Astrocyte (in vitro differentiated cells and primary cell): Measurements from ENCODE around the gene SERTAD4. TPM values are rescaled to one million over a fixed set of nuclear protein-coding genes. Genes with fewer than 3 reads are reported as not detected.
"Not testable (repeated sequence)": the region's sequence is repeated elsewhere in the genome, so short reads cannot be mapped to it uniquely, and the experiment has no call there.

Source experiments
- DNase-seq: peaks from one replicate; pipeline ENCODE4 v3.0.0-alpha.2; 2010; ENCODE audit warnings: low read depth
- FAIRE-seq: peaks from 2 replicates; lab custom pipeline; 2011; peaks lifted over from hg19 to GRCh38; lab: Jason Lieb, UNC
- H2AFZ ChIP-seq: 2 replicates; pipeline ENCODE4 v1.6.0; 2012; ENCODE audit warnings: low read depth, low read length, inconsistent platforms
- H3K27ac ChIP-seq: 2 replicates; pipeline ENCODE4 v1.5.1; 2011; ENCODE audit warnings: low read depth, low read length, inconsistent platforms
- H3K27me3 ChIP-seq: 2 replicates; pipeline ENCODE4 v1.6.0; 2011; ENCODE audit warnings: low read length, inconsistent platforms; ENCODE audit not compliant: insufficient read depth
- H3K36me3 ChIP-seq: 2 replicates; pipeline ENCODE4 v1.5.1; 2011; ENCODE audit warnings: low read length, inconsistent platforms; ENCODE audit not compliant: insufficient read depth
- H3K4me1 ChIP-seq: 2 replicates; pipeline ENCODE4 v1.5.1; 2011; ENCODE audit warnings: low read length, inconsistent platforms; ENCODE audit not compliant: insufficient read depth
- H3K4me2 ChIP-seq: 2 replicates; pipeline ENCODE4 v1.6.0; 2012; ENCODE audit warnings: low read length, inconsistent platforms
- H3K4me3 ChIP-seq: 2 replicates; pipeline ENCODE4 v1.5.1; 2011; ENCODE audit warnings: low read depth, mild to moderate bottlenecking, low read length, inconsistent platforms; ENCODE audit not compliant: insufficient read depth
- H3K79me2 ChIP-seq: 2 replicates; pipeline ENCODE4 v1.6.0; 2012; ENCODE audit warnings: mild to moderate bottlenecking, low read length, inconsistent platforms; ENCODE audit not compliant: insufficient read depth
- H3K9ac ChIP-seq: 2 replicates; pipeline ENCODE4 v1.6.0; 2012; ENCODE audit warnings: mild to moderate bottlenecking, low read length, inconsistent platforms
- H3K9me3 ChIP-seq: 2 replicates; pipeline ENCODE4 v1.5.1; 2012; ENCODE audit warnings: low read depth, mild to moderate bottlenecking, low read length, inconsistent platforms; ENCODE audit not compliant: insufficient read depth
- H4K20me1 ChIP-seq: 2 replicates; pipeline ENCODE4 v1.6.0; 2012; ENCODE audit warnings: low read length, inconsistent platforms; ENCODE audit not compliant: insufficient read depth
- H3K27ac Mint-ChIP-seq: one replicate; pipeline ENCODE4 v1.8.0; 2021; ENCODE audit warnings: mild to moderate bottlenecking, mixed read lengths; ENCODE audit not compliant: unreplicated experiment
- H3K27me3 Mint-ChIP-seq: one replicate; pipeline ENCODE4 v1.8.0; 2021; ENCODE audit warnings: low read depth, mixed read lengths; ENCODE audit not compliant: unreplicated experiment
- H3K36me3 Mint-ChIP-seq: one replicate; pipeline ENCODE4 v1.8.0; 2021; ENCODE audit warnings: low read depth, mixed read lengths; ENCODE audit not compliant: unreplicated experiment
- H3K4me1 Mint-ChIP-seq: one replicate; pipeline ENCODE4 v1.8.0; 2021; ENCODE audit warnings: low read depth, mixed read lengths; ENCODE audit not compliant: unreplicated experiment
- H3K4me3 Mint-ChIP-seq: one replicate; pipeline ENCODE4 v1.8.0; 2021; ENCODE audit warnings: mild to moderate bottlenecking, moderate library complexity, mixed read lengths; ENCODE audit not compliant: unreplicated experiment
- H3K9me3 Mint-ChIP-seq: one replicate; pipeline ENCODE4 v1.8.0; 2021; ENCODE audit warnings: mild to moderate bottlenecking, mixed read lengths; ENCODE audit not compliant: unreplicated experiment
- CTCF ChIP-seq: IDR thresholded peaks from 2 replicates; pipeline ENCODE4 v1.5.1; 2011; ENCODE audit warnings: low read depth, mild to moderate bottlenecking, inconsistent platforms, low read length, moderate library complexity; ENCODE audit not compliant: insufficient read depth
- EZH2 ChIP-seq: IDR thresholded peaks from 2 replicates; pipeline ENCODE4 v1.6.1; 2012; ENCODE audit warnings: mild to moderate bottlenecking, low read length, inconsistent platforms; ENCODE audit not compliant: insufficient read depth
- total RNA-seq: library from RNA; stranded (reverse); gene quantifications from 2 replicates; pipeline ENCODE4 v1.2.1, GENCODE V29; 2021

The SERTAD4 gene
- total RNA-seq, 1 donor from 2014 or later: 4.6 TPM

GRCh38 chr1:210189426-210189825 is 43.2 kb upstream of the SERTAD4 start:
- H3K4me1 ChIP-seq: peaks cover 8% of the 10 kb centered on the region
- Mint-ChIP-seq H3K9me3 (no peaks in the 10 kb centered on the region), H3K27ac (no peak overlapping the region), H3K36me3 (no peaks in the 10 kb centered on the region), H3K4me3 (no peak overlapping the region), H3K4me1 (no peaks in the 10 kb centered on the region), H3K27me3 (no peaks in the 10 kb centered on the region)
- no peak for TF ChIP-seq CTCF
- no peak for TF ChIP-seq EZH2
- no peak overlapping the region for H3K4me3 ChIP-seq
- FAIRE-seq (no peak), DNase-seq (no peak)
- no peaks in the 10 kb centered on the region for H3K9me3 ChIP-seq
- no peak overlapping the region for H3K9ac ChIP-seq
- no peak overlapping the region for H3K4me2 ChIP-seq
- no peaks in the 10 kb centered on the region for H3K36me3 ChIP-seq
- H3K79me2 ChIP-seq: no peaks in the 10 kb centered on the region
- H3K27ac ChIP-seq: no peak overlapping the region
- H4K20me1 ChIP-seq: no peaks in the 10 kb centered on the region
- no peak overlapping the region for H2AFZ ChIP-seq
- H3K27me3 ChIP-seq: no peaks in the 10 kb centered on the region

GRCh38 chr1:210195635-210196160 is 36.9 kb upstream of the SERTAD4 start:
- H3K9me3 Mint-ChIP-seq: peaks cover 9% of the 10 kb centered on the region
- H3K4me1 ChIP-seq: no peaks in the 10 kb centered on the region
- no peaks in the 10 kb centered on the region for H3K9me3 ChIP-seq
- H3K36me3 Mint-ChIP-seq: no peaks in the 10 kb centered on the region
- H3K27ac Mint-ChIP-seq: no peak overlapping the region
- no peak overlapping the region for H3K27ac ChIP-seq
- no peak for DNase-seq
- no peaks in the 10 kb centered on the region for H4K20me1 ChIP-seq
- H3K79me2 ChIP-seq: no peaks in the 10 kb centered on the region
- TF ChIP-seq CTCF (no peak), EZH2 (no peak)
- no peak overlapping the region for H2AFZ ChIP-seq
- no peaks in the 10 kb centered on the region for H3K27me3 Mint-ChIP-seq
- H3K4me3 ChIP-seq: no peak overlapping the region
- no peak overlapping the region for H3K4me3 Mint-ChIP-seq
- H3K4me2 ChIP-seq: no peak overlapping the region
- H3K36me3 ChIP-seq: no peaks in the 10 kb centered on the region
- peaks cover 3% of the 10 kb centered on the region for H3K27me3 ChIP-seq
- no peak for FAIRE-seq
- no peak overlapping the region for H3K9ac ChIP-seq
- H3K4me1 Mint-ChIP-seq: no peaks in the 10 kb centered on the region

- DNase-seq, H3K9me3 ChIP-seq, H3K4me1 Mint-ChIP-seq, H3K27me3 ChIP-seq, H3K27ac Mint-ChIP-seq, H3K4me1 ChIP-seq, H3K36me3 ChIP-seq, FAIRE-seq, H3K4me3 ChIP-seq, H3K4me3 Mint-ChIP-seq, H3K36me3 Mint-ChIP-seq, H3K9me3 Mint-ChIP-seq, H3K79me2 ChIP-seq, H2AFZ ChIP-seq, H3K27me3 Mint-ChIP-seq, H4K20me1 ChIP-seq, H3K27ac ChIP-seq, H3K4me2 ChIP-seq, H3K9ac ChIP-seq: not testable (repeated sequence)
Observed at GRCh38 chr1:210196266-210196665, 36.3 kb upstream of the SERTAD4 start.
